GM12878 (cell line): ENCODE results near the gene AQP3. TPM values are rescaled to one million over a fixed set of nuclear protein-coding genes. Genes with fewer than 3 reads are reported as not detected.

Experiments used
- BCL11A ChIP-seq: IDR thresholded peaks from 2 replicates; pipeline ENCODE4 v1.6.1; 2011; ENCODE audit warnings: low read depth, low read length
- CBX3 ChIP-seq: fragments of 200-600 bp; sonication (generic); IDR thresholded peaks from 2 replicates; pipeline ENCODE4 v1.6.1; 2016; ENCODE audit warnings: low read depth, borderline replicate concordance
- CBX5 ChIP-seq: sonication (generic); IDR thresholded peaks from 2 replicates; pipeline ENCODE4 v1.6.1; 2016; ENCODE audit warnings: low read depth, moderate library complexity, mild to moderate bottlenecking, inconsistent platforms
- CUX1 ChIP-seq: IDR thresholded peaks from 2 replicates; pipeline ENCODE4 v1.6.1; 2012; ENCODE audit warnings: improper control_type of control experiment, low read depth, low read length; ENCODE audit not compliant: insufficient replicate concordance
- EED ChIP-seq: sonication (generic); IDR thresholded peaks from 2 replicates; pipeline ENCODE4 v1.6.1; 2016; ENCODE audit warnings: antibody characterized with exemption, low read depth
- ELK1 ChIP-seq: IDR thresholded peaks from 2 replicates; pipeline ENCODE4 v1.6.1; 2012; ENCODE audit warnings: low read depth, low read length, improper control_type of control experiment
- EZH2 ChIP-seq: IDR thresholded peaks from 2 replicates; pipeline ENCODE4 v1.6.1; 2012; ENCODE audit warnings: low read depth, mild to moderate bottlenecking, control low read depth, inconsistent platforms, low read length, borderline replicate concordance; ENCODE audit not compliant: control insufficient read depth
- HDAC2 ChIP-seq: fragments of 200-600 bp; sonication (generic); IDR thresholded peaks from 2 replicates; pipeline ENCODE4 v1.6.1; 2017
- MLLT1 ChIP-seq: fragments of 450-650 bp; IDR thresholded peaks from 2 replicates; pipeline ENCODE4 v1.6.1; 2016; ENCODE audit warnings: mild to moderate bottlenecking
- MTA3 ChIP-seq: IDR thresholded peaks from 2 replicates; pipeline ENCODE4 v1.6.1; 2012; ENCODE audit warnings: low read length, inconsistent platforms, borderline replicate concordance
- NBN ChIP-seq: fragments of 450-650 bp; IDR thresholded peaks from 2 replicates; pipeline ENCODE4 v1.6.1; 2016
- NRF1 ChIP-seq: conservative IDR thresholded peaks from 2 replicates; pipeline ENCODE4 v1.6.1; 2011; ENCODE audit warnings: mild to moderate bottlenecking, low read depth, low read length, improper control_type of control experiment
- RCOR1 ChIP-seq: conservative IDR thresholded peaks from 2 replicates; pipeline ENCODE4 v1.6.1; 2012; ENCODE audit warnings: low read depth, low read length, improper control_type of control experiment
- SMAD1 ChIP-seq: fragments of 450-650 bp; IDR thresholded peaks from 2 replicates; pipeline ENCODE4 v1.6.1; 2018; ENCODE audit warnings: mild to moderate bottlenecking, low read depth; ENCODE audit not compliant: partially characterized antibody
- TARDBP ChIP-seq: IDR thresholded peaks from 2 replicates; pipeline ENCODE4 v1.6.1; 2016; ENCODE audit warnings: borderline replicate concordance
- TCF3 ChIP-seq: IDR thresholded peaks from 2 replicates; pipeline ENCODE4 v1.6.1; 2012; ENCODE audit warnings: low read depth, mild to moderate bottlenecking, low read length, borderline replicate concordance; ENCODE audit not compliant: insufficient read depth
- TCF7 ChIP-seq: IDR thresholded peaks from 2 replicates; pipeline ENCODE4 v1.6.1; 2014; ENCODE audit warnings: antibody characterized with exemption, borderline replicate concordance
- ZNF687 ChIP-seq: fragments of 450-650 bp; IDR thresholded peaks from 2 replicates; pipeline ENCODE4 v1.6.1; 2017; ENCODE audit warnings: mild to moderate bottlenecking, moderate library complexity
- polyA plus RNA-seq, 11 experiments: library from polyadenylated mRNA; depleted of rRNA in 4 of 11; unstranded in 6 of 11; stranded (reverse) in 5 of 11; fragments of >200 nt; fragmentation: Nextera tagmentation in 4 of 11; fragmentation: Illumina TruSeq in 1 of 11; extraction: Ambion mirVana in 4 of 11; extraction: Trizol in 1 of 11; gene quantifications; 1 replicate in 1 of 11; 2 replicates in 10 of 11; pipeline versions ENCODE4 v1.2.1 to v1.2.3, GENCODE V29; 2011 to 2016; ENCODE audit warnings: inconsistent platforms in 2 of 11, missing spikeins in 2 of 11, low read depth in 1 of 11
- total RNA-seq, 4 experiments: library from RNA; depleted of rRNA in 3 of 4; stranded (reverse); fragments of >200 nt in 3 of 4; fragmentation: Illumina TruSeq in 1 of 4; extraction: Trizol in 1 of 4; gene quantifications; 2 replicates each; pipeline versions ENCODE4 v1.2.1 to v1.2.3, GENCODE V29; 2013 to 2021

Gene AQP3
- total and polyA plus RNA-seq, 10 of the 15 experiments (the other 5 are each of a cell fraction or from before 2014, with no cell fraction given): 0.60 to 11.8 (median 4.5) TPM

GRCh38 chr9:33458444-33458843, 11.1 kb upstream of the AQP3 start (continued):
- TF ChIP-seq TARDBP: no peak
- no peak for TF ChIP-seq CUX1
- TF ChIP-seq RCOR1: no peak
- no peak for TF ChIP-seq CBX5
- no peak for TF ChIP-seq CBX3
- no peak for TF ChIP-seq NRF1
- TF ChIP-seq MLLT1: no peak
- no peak for TF ChIP-seq SMAD1
- TF ChIP-seq TCF3: no peak
- TF ChIP-seq ZNF687: no peak
- no peak for TF ChIP-seq NBN
- no peak for TF ChIP-seq ELK1
- TF ChIP-seq BCL11A: no peak
- no peak for TF ChIP-seq EZH2
- TF ChIP-seq TCF7: no peak; the same call in 1 of the 2 replicates
- no peak for TF ChIP-seq HDAC2
- 0 out of 2 replicates have a peak, but pooled peaks have one; percentile 54 for TF ChIP-seq MTA3
- TF ChIP-seq EED: peak; percentile 56
